Stimulated activated CD8-positive, alpha-beta memory T cell treated with anti-CD3 and anti-CD28 coated beads, Interleukin-4, amount 100 ng/mL, for 24 hours (primary cell): ENCODE measurements around the gene ADAMTSL1.

Source experiments
- DNase-seq: peaks from one replicate; pipeline ENCODE4 v3.0.0-alpha.2; 2020; ENCODE audit warnings: low read depth

Gene ADAMTSL1

GRCh38 chr9:18666986-18667772 is 193.2 kb downstream of the ADAMTSL1 start:
- no peak for DNase-seq

- no peak for DNase-seq
Observed at GRCh38 chr9:18668944-18669343, 195.0 kb downstream of the ADAMTSL1 start.

- DNase-seq: no peak
Observed at GRCh38 chr9:18672706-18673105, 198.8 kb downstream of the ADAMTSL1 start.

- no peak for DNase-seq
Observed at GRCh38 chr9:18673179-18673578, 199.2 kb downstream of the ADAMTSL1 start.

GRCh38 chr9:18675332-18675731 is 201.4 kb downstream of the ADAMTSL1 start:
- no peak for DNase-seq

- DNase-seq: no peak
Observed at GRCh38 chr9:18675973-18676372, 202.0 kb downstream of the ADAMTSL1 start.

- no peak for DNase-seq
Observed at GRCh38 chr9:18676525-18676924, 202.6 kb downstream of the ADAMTSL1 start.

GRCh38 chr9:18678821-18679590 is 205.1 kb downstream of the ADAMTSL1 start:
- no peak for DNase-seq

GRCh38 chr9:18682907-18683306 is 209.0 kb downstream of the ADAMTSL1 start:
- no peak for DNase-seq

- no peak for DNase-seq
Observed at GRCh38 chr9:18683312-18683711, 209.4 kb downstream of the ADAMTSL1 start.

- DNase-seq: no peak
Observed at GRCh38 chr9:18683851-18684250, 209.9 kb downstream of the ADAMTSL1 start.

- DNase-seq: no peak
Observed at GRCh38 chr9:18684593-18685317, 210.8 kb downstream of the ADAMTSL1 start.

GRCh38 chr9:18688581-18689565 is 214.9 kb downstream of the ADAMTSL1 start:
- no peak for DNase-seq

- no peak for DNase-seq
Observed at GRCh38 chr9:18689921-18690320, 216.0 kb downstream of the ADAMTSL1 start.

GRCh38 chr9:18692268-18692667 is 218.3 kb downstream of the ADAMTSL1 start:
- DNase-seq: no peak

GRCh38 chr9:18692962-18693361 is 219.0 kb downstream of the ADAMTSL1 start:
- DNase-seq: no peak

- DNase-seq: no peak
Observed at GRCh38 chr9:18694959-18695668, 221.2 kb downstream of the ADAMTSL1 start.

- no peak for DNase-seq
Observed at GRCh38 chr9:18698992-18699391, 225.0 kb downstream of the ADAMTSL1 start.

GRCh38 chr9:18699764-18700163 is 225.8 kb downstream of the ADAMTSL1 start:
- DNase-seq: no peak

- DNase-seq: no peak
Observed at GRCh38 chr9:18700714-18701113, 226.8 kb downstream of the ADAMTSL1 start.
